Stimulated activated CD4-positive, alpha-beta T cell treated with anti-CD3 and anti-CD28 coated beads, TNF-alpha, amount 100 ng/mL, for 1 hour (primary cell): ENCODE measurements around the gene ZDHHC8.

ENCODE experiments used
- DNase-seq, 3 donors: peaks; one replicate each; pipeline ENCODE4 v3.0.0-alpha.2; 2020; ENCODE audit warnings: low read depth in 3 of 3, low spot score in 1 of 3

The ZDHHC8 gene

DNA sequence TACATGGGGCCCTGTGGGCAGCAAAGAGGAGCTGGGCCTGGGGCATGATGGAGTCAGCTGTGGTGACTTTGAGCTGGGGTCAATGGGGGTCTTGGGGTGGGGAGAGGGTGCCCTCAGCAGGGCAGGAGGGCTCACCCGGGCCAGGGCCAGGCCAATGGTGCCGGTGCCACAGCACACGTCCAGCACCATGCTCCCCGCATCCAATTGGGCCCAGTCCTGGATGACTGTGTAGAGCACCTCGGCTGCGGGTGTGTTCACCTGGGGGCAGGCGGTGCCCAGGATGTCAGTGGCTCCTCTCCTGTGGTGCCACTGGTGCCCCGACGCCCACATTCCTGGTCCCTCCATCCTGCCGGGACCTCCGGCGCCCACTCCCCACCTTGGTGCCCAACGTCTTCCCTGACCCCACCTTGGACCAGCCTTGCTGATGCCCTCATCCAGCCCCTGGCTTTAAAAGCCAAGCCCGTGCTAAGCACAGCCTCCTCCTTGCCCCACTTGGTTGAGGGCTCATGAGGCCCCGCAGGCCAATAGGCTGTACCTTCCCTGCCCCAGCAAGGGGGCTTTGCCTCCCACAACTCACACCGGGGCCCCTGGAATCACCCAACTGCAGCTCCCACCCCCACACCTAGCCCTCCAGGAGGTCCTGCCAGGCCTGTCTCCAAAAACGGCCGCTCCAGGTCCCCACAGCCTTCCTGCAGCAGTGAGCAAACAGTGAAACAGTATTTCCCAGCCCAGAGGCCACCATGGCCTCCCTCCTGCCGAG, 17.9 kb upstream of the ZDHHC8 start:
- no peak for DNase-seq

DNA sequence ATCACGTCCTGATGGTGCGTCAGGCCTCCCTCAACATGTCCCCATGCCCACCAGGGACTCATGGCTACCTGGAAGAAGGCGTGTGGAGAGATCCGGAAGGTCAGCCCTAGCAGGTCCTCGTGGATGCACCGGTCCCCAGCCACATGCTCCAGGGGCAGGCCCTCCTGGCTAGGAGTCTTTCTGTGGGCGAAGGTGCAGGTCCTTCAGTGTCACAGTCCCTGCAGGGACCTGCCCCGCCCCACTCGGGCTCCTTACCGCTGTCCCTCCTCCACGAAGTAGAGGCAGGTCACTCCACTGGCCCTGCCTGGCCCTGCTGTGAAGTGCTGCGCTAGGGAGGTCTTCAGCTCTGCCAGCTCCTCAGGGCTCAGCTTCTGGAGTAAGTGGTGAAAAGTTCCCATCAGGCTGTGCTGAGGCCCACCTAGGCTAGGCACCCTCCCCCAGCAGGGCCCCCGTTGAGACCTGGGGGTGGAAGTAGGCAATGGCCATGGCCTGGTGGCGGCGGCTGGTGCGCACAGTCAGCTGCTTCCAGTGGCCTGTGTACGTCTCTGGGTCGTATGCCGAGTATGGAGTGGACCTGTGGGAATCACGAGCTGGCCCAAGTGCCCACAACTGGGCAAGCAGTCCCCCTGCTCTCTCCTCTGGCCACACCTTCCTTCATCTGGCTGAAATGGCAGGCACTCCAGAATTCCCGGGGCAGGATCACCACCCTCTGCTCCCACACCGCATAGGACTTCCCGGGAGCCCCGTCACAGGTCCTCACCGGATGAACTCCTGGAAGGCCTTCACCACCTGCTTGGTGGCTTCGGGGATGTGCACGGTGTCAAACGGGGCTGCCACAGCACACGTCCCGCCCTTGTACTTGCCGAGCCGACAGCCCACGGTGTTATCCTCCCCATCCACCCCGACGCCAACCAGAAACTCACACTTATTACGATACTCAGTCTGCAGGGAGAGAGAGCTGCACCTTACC, 16.8 kb upstream of the ZDHHC8 start:
- DNase-seq, result no peak

- no peak for DNase-seq
Measured at GRCh38 chr22:20115691-20116375, 15.8 kb upstream of the ZDHHC8 start, which contains the start of gene RANBP1. TSS of gene RANBP1 (plus strand) at chr22:20116104. CDS start at chr22:20116185, 81 bp downstream.

- DNase-seq, result no peak
Measured at GRCh38 chr22:20116376-20116950, 15.1 kb upstream of the ZDHHC8 start.

DNA sequence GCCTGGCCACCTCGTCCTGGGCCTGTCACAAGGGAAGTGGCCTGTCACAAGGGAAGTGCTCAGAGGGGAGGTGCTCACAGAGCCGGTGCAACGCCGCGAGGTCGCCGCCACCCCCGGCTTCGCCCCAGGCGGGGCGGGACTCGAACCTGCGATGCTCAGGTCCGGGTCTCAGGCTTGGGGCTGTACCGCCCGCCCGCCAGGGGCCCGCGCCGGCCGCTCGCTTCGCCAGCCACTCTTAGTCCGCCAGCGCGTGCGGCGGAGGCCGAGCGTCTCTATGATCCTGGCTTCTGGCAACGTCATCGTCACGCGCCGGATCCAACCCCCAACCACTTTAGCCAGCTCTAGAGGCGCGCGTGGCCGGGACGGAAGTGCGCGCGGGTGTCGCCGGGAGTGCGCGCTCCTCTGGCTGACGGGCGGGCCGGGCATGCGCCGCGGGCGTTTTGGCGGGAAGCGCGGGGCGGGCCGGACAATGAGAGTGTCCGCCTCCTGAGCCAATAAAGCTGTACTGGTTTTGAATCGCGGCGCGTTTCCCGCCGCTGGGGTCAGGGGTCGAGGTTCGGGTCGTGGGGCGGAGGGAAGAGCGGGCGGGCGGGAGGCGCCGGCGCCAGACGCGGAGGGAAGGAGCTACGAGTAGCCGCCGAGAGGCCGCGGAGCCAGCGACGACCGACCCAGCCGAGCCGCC, 14.5 kb upstream of the ZDHHC8 start, which contains the start of gene TRMT2A:
TSS of gene TRMT2A (minus strand) at position 276 of the 682 bp plus-strand sequence. CDS start 320 bp downstream, outside the sequence.
- DNase-seq, result peak; percentile 91 to 94 (median 93)

- peak in 2 of 3 donors; percentile 22 to 58 for DNase-seq
Measured at GRCh38 chr22:20117633-20118299, 13.8 kb upstream of the ZDHHC8 start.

DNA sequence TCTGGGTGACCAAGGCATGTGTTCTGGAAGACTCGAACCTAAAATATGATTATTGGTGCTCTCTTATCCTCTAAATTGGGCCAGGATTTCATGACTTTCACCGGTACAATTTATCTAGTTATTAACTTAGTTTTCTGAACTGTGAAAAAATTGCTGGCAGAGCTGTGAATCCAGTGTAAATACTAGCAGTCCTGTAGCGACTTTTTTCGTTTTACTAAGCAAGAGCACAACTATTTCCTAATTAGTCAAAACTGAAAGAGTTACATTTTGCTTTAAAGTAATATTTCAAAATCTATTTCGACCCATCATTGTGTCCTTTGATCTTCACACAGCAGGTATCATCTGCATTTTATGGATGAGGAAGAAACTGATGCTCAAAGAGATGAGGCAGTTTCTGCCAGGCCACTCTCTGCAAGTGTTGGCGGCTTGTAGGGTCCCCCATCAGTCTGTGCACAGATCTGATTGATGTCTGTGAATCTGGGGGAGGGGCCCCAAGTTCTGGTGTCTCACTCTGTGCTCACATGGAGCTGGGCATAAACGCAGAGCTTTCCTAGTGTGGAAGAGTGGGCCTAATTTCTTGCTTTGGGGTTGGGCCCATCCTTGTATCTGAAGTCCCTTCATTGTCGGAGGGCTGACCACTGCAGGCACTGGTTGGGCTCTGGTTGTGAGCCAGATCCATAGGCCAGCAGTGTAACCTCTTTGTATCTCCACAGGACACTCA, 13.1 kb upstream of the ZDHHC8 start:
- no peak for DNase-seq

DNA sequence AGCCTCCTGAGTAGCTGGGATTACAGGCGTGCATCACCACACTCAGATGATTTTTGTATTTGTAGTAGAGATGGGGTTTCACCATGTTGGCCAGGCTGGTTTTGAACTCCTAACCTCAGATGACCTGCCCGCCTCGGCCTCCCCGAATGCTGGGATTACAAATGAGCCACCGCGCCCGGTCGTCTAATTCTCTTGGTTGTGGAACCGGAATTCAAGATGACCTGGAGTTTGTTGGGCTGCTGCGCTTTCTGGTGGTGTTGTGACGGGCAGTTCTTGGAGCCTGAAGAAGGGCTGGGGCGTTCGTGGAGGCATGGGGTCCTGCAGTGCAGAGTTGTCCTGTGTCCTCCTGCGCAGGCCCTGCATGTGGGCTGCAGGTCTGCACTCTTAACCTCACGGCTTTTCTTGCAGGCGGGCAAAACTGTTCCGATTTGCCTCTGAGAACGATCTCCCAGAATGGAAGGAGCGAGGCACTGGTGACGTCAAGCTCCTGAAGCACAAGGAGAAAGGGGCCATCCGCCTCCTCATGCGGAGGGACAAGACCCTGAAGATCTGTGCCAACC, 9.7 kb upstream of the ZDHHC8 start:
- no peak for DNase-seq

- DNase-seq, result no peak
Measured at GRCh38 chr22:20123366-20124082, 8.1 kb upstream of the ZDHHC8 start.

DNA sequence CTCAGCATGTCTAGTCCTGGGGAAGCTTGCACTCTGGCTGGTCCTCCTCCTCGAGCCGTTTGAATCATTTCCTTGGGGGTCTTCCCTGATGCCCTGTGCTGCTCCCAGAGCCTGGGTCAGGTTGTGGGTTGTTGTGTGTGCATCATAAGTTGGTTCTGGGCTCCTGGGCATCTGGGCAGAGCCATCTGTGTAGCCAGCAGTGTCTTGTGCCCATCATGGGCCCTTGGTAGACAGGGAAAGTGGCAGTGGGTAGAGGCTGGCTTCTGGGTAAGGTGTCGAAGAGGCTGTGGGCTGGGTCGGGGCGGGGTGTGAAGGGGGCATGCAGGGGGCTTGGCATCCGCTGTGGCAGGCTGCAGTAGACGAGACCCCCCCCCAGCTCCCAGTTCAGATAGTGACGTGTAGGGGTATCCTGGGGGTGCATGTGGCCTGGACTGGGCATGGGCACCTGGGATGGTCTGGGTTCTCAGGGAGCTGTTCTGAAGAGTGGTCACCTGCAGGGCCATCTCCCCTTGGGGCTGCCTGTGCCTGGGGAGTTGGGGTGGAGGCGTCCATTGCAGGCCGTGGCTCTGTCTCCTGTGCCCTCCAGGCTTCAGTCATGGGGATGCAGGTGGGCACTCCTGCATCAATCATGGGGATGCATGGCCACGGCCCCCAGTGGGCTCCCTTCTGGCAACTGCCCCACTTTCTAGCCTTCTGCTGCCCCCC, 7.4 kb upstream of the ZDHHC8 start:
- DNase-seq, result no peak

DNA sequence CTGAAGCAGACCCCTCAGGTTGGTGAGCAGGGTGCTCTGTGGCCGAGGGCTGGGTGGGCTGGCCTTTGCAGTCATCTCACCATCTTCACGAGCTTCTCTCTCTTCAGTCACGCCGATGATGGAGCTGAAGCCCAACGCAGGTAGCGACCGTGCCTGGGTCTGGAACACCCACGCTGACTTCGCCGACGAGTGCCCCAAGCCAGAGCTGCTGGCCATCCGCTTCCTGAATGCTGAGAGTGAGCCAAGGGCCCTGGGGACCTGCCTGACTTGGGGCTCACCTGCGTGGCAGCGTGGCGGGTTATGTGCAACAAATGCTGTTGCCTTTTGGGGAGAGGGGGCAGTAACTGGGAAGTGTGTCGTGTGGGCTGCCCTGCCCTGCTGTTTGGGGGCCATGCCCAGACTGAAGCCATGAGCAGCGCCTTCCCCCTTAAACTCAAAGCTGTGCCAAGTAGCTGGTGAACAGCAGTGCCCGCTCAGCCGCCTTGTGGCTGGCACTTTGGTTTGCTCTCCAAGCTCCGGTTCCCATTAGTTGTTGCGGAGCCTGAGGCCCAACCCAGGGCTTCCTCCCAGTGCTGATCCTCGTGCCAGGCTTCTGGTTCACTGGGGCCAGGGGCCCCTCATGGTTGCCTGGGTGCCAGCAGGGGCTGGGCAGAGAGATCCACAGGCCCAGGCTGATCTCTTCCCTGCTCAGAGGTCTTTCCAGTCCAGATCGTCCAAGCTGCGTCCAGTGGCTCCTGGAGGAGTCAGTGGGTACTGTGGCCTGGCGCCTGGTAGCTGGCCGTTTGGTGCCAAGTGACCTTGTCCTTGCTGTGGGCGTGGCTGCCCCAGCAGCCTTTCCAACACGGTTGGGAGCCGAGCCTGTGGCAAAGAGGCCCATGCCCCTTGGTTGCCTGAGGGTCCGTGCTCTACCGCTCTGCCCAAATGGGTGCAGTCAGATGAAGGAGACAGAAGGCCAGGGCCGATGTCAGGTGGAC, 6.1 kb upstream of the ZDHHC8 start:
- no peak for DNase-seq

- no peak for DNase-seq
Measured at GRCh38 chr22:20126284-20127029, 5.1 kb upstream of the ZDHHC8 start.

DNA sequence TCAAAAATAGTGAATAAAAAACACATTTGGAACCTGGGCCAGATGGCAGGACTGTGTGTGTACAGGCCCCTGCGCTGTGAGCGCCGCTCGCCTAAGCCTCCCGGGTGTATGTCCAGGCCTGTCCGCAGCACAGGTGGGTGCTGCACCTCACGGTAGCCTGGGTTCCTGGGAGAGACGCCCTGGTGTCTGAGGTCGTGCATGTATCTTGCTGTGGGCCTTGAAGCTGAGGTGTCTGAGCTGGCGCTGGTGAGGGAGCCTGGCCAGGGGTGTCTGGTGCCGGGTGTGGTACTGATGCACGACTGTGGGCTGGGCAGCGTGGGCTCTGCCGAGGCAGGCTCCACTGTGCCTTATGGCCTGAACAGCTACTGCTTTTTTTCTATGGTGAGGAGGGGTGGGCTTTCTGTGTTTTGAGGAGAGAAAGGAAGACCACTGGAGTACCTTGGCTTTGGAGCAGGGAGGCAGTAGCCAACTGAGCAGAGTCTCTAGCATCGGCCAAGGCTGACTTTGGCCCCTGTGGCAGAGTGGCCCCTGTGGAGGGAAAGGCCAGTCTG, 4.2 kb upstream of the ZDHHC8 start:
- DNase-seq, result no peak

DNA sequence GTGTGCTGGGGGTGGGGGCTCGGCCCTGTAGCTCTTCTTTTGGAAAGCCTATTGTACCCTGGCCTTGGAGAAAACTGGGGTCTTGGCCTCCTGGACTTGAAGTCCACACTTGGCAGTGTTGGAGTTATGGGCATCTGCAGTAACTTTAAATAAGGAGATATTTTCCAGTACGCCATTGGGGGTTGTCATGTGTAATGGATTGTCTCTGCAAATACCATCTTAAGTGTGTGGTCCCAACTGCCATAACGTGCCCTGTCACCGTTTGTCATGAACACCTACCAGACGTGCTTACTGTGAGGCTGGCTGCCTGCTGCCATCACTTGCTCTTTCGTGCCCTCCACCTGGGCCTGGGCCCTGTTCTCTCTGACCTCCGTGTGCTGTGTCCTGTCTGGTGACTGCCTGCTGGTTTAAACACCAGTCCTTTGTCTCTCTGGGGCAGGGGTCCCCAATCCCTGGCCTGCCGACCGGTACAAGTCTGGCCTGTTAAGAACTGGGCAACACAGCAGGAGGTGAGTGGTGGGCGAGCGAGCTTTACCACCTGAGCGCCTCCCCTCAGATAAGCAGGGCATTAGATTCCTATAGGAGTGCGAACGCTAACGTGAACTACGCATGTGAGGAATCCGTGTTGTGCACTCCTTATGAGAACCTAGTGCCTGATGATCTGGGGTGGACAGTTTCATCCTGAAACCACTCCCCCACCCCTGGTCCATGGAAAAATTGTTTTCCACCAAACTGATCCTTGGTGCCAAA, 3.6 kb upstream of the ZDHHC8 start:
- DNase-seq, result no peak

DNA sequence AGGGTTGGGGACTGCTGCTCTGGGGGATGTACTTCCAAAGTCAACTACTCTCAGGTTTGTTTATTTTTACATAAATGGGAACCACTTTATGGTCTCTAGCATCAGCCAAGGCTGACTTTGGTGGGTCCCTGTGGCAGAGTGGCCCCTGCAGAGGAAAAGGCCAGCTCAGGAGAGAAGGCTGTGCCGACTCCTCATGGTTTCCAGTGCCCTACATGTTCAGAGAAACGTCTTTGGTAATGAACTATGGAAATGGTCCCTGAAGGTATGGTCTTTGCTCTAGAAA, 3.0 kb upstream of the ZDHHC8 start:
- no peak for DNase-seq
